Stimulated activated naive B cell treated with anti-CD40 and anti-IgM and Interleukin-4, amounts not matched to agents 10 μg/mL and 1 μg/mL and 100 μg/mL, for 72 hours (primary cell): ENCODE measurements around the gene NTN3.

Experiments
- ATAC-seq, 2 donors: fragments of 150-1000 bp; cut with Tn5 transposase; replicated peaks; 2 replicates each; pipeline ENCODE4 v1.10.0; 2021; ENCODE audit warnings: moderate library complexity in 1 of 2
- DNase-seq: peaks from one replicate; pipeline ENCODE4 v3.0.0; 2021
- H3K27ac Mint-ChIP-seq: one replicate; pipeline ENCODE4 v1.8.0; 2022; ENCODE audit warnings: mild to moderate bottlenecking, mixed read lengths
- H3K27me3 Mint-ChIP-seq, 2 donors: one replicate each; pipeline ENCODE4 v1.8.0; 2022; ENCODE audit warnings: mixed read lengths in 2 of 2
- H3K36me3 Mint-ChIP-seq, 2 donors: one replicate each; pipeline ENCODE4 v1.8.0; 2022; ENCODE audit warnings: mixed read lengths in 2 of 2, mild to moderate bottlenecking in 1 of 2
- H3K4me1 Mint-ChIP-seq, 2 donors: one replicate each; pipeline ENCODE4 v1.8.0; 2022; ENCODE audit warnings: mixed read lengths in 2 of 2, mild to moderate bottlenecking in 1 of 2
- H3K4me3 Mint-ChIP-seq, 2 donors: one replicate each; pipeline ENCODE4 v1.8.0; 2022; ENCODE audit warnings: mild to moderate bottlenecking in 2 of 2, mixed read lengths in 2 of 2, moderate library complexity in 1 of 2
- H3K9me3 Mint-ChIP-seq, 2 donors: one replicate each; pipeline ENCODE4 v1.8.0; 2022; ENCODE audit warnings: mixed read lengths in 2 of 2, mild to moderate bottlenecking in 1 of 2

NTN3 gene

GRCh38 chr16:2455081-2455845 lies 15.8 kb upstream of the NTN3 start:
- DNase-seq (no peak), ATAC-seq (no peak)
- no peaks in the 10 kb centered on the region for H3K27me3 Mint-ChIP-seq
- no peaks in the 10 kb centered on the region for H3K9me3 Mint-ChIP-seq
- no peak overlapping the region for H3K4me3 Mint-ChIP-seq
- peaks cover 17 to 39% of the 10 kb centered on the region in 2 donors for H3K36me3 Mint-ChIP-seq
- H3K27ac Mint-ChIP-seq: peak overlapping the region; percentile 37
- peaks cover 8 to 9% of the 10 kb centered on the region in 2 donors for H3K4me1 Mint-ChIP-seq

GRCh38 chr16:2456551-2457153 lies 14.4 kb upstream of the NTN3 start:
- DNase-seq (no peak), ATAC-seq (no peak)
- Mint-ChIP-seq H3K4me3 (no peak overlapping the region), H3K27me3 (no peaks in the 10 kb centered on the region), H3K4me1 (peaks cover 8 to 9% of the 10 kb centered on the region in 2 donors), H3K27ac (no peak overlapping the region), H3K36me3 (peaks cover 17 to 36% of the 10 kb centered on the region in 2 donors), H3K9me3 (no peaks in the 10 kb centered on the region)

- ATAC-seq (no peak), DNase-seq (no peak)
- Mint-ChIP-seq H3K27me3 (no peaks in the 10 kb centered on the region), H3K9me3 (no peaks in the 10 kb centered on the region), H3K27ac (no peak overlapping the region), H3K4me1 (peaks cover 8 to 9% of the 10 kb centered on the region in 2 donors), H3K4me3 (no peak overlapping the region), H3K36me3 (peaks cover 20 to 32% of the 10 kb centered on the region in 2 donors)
These were observed 13.8 kb upstream of the NTN3 start for GRCh38 chr16:2457267-2457666.

GRCh38 chr16:2457946-2458345 lies 13.2 kb upstream of the NTN3 start:
- DNase-seq: no peak
- Mint-ChIP-seq H3K27ac (no peak overlapping the region), H3K9me3 (no peaks in the 10 kb centered on the region), H3K4me1 (peaks cover 8 to 9% of the 10 kb centered on the region in 2 donors), H3K4me3 (no peak overlapping the region), H3K27me3 (no peaks in the 10 kb centered on the region), H3K36me3 (peaks cover 18 to 28% of the 10 kb centered on the region in 2 donors)
- no peak for ATAC-seq

GRCh38 chr16:2458887-2459646 lies 12.0 kb upstream of the NTN3 start:
- Mint-ChIP-seq H3K9me3 (no peaks in the 10 kb centered on the region), H3K4me1 (peaks cover 7 to 8% of the 10 kb centered on the region in 2 donors), H3K27ac (peak overlapping the region; percentile 83), H3K27me3 (no peaks in the 10 kb centered on the region), H3K4me3 (peak overlapping the region; percentile 83 to 89), H3K36me3 (peaks cover 10 to 20% of the 10 kb centered on the region in 2 donors)
- peak in 1 of 2 donors; percentile 2 for ATAC-seq
- no peak for DNase-seq

- peak; percentile 96 to 97 for ATAC-seq
- H3K27me3 Mint-ChIP-seq: no peaks in the 10 kb centered on the region
- no peaks in the 10 kb centered on the region for H3K9me3 Mint-ChIP-seq
- DNase-seq: peak; percentile 92
- peaks cover 10 to 17% of the 10 kb centered on the region in 2 donors for H3K36me3 Mint-ChIP-seq
- H3K27ac Mint-ChIP-seq: peak within 1 kb of the TSS; percentile 83
- peak within 1 kb of the TSS; percentile 83 to 89 for H3K4me3 Mint-ChIP-seq
- peaks cover 7 to 8% of the 10 kb centered on the region in 2 donors for H3K4me1 Mint-ChIP-seq
These were observed 11.3 kb upstream of the NTN3 start, which contains the start of gene TEDC2 for GRCh38 chr16:2459647-2460390. TSS of gene TEDC2 (plus strand) at chr16:2460109. CDS start at chr16:2460145, 36 bp downstream.

- Mint-ChIP-seq H3K36me3 (peaks cover 10 to 13% of the 10 kb centered on the region in 2 donors), H3K9me3 (no peaks in the 10 kb centered on the region), H3K4me1 (peaks cover 7 to 8% of the 10 kb centered on the region in 2 donors), H3K27ac (no peak overlapping the region), H3K27me3 (no peaks in the 10 kb centered on the region), H3K4me3 (peak overlapping the region; percentile 83 to 89)
- ATAC-seq (no peak), DNase-seq (no peak)
These were observed 10.7 kb upstream of the NTN3 start for GRCh38 chr16:2460391-2460713.

- Mint-ChIP-seq H3K27ac (no peak overlapping the region), H3K36me3 (peaks cover 8 to 9% of the 10 kb centered on the region in 2 donors), H3K4me3 (peak overlapping the region; percentile 37 to 48), H3K4me1 (peaks cover 7 to 8% of the 10 kb centered on the region in 2 donors), H3K27me3 (no peaks in the 10 kb centered on the region), H3K9me3 (no peaks in the 10 kb centered on the region)
- no peak for DNase-seq
- ATAC-seq: no peak
These were observed 10.2 kb upstream of the NTN3 start for GRCh38 chr16:2460916-2461315.

GRCh38 chr16:2462031-2462866 lies 8.8 kb upstream of the NTN3 start:
- DNase-seq: no peak
- ATAC-seq: no peak
- Mint-ChIP-seq H3K27me3 (peaks cover 0 to 3% of the 10 kb centered on the region in 2 donors), H3K4me3 (no peak overlapping the region), H3K9me3 (no peaks in the 10 kb centered on the region), H3K4me1 (peaks cover 9 to 15% of the 10 kb centered on the region in 2 donors), H3K27ac (no peak overlapping the region), H3K36me3 (peaks cover 3 to 4% of the 10 kb centered on the region in 2 donors)

- DNase-seq (no peak), ATAC-seq (no peak)
- no peak overlapping the region for H3K27ac Mint-ChIP-seq
- H3K4me1 Mint-ChIP-seq: peaks cover 18 to 29% of the 10 kb centered on the region in 2 donors
- H3K27me3 Mint-ChIP-seq: peaks cover 4 to 7% of the 10 kb centered on the region in 2 donors
- no peak overlapping the region for H3K4me3 Mint-ChIP-seq
- no peaks in the 10 kb centered on the region for H3K9me3 Mint-ChIP-seq
- peaks cover 3 to 4% of the 10 kb centered on the region in 2 donors for H3K36me3 Mint-ChIP-seq
These were observed 6.8 kb upstream of the NTN3 start for GRCh38 chr16:2464333-2464732.

GRCh38 chr16:2465653-2466415 lies 5.3 kb upstream of the NTN3 start:
- ATAC-seq: no peak
- Mint-ChIP-seq H3K27ac (no peak overlapping the region), H3K4me3 (no peak overlapping the region), H3K4me1 (peaks cover 25 to 36% of the 10 kb centered on the region in 2 donors), H3K36me3 (peaks cover 0 to 3% of the 10 kb centered on the region in 2 donors), H3K27me3 (peaks cover 15 to 20% of the 10 kb centered on the region in 2 donors), H3K9me3 (no peaks in the 10 kb centered on the region)
- no peak for DNase-seq

GRCh38 chr16:2466667-2467527 lies 4.2 kb upstream of the NTN3 start:
- H3K9me3 Mint-ChIP-seq: no peaks in the 10 kb centered on the region
- DNase-seq (no peak), ATAC-seq (no peak)
- peaks cover 0 to 3% of the 10 kb centered on the region in 2 donors for H3K36me3 Mint-ChIP-seq
- H3K27ac Mint-ChIP-seq: peak overlapping the region; percentile 37
- H3K4me1 Mint-ChIP-seq: peaks cover 25 to 38% of the 10 kb centered on the region in 2 donors
- H3K27me3 Mint-ChIP-seq: peaks cover 15 to 20% of the 10 kb centered on the region in 2 donors
- peak overlapping the region; percentile 19 to 46 for H3K4me3 Mint-ChIP-seq
